Measurements from ENCODE around the gene FXYD3.

FXYD3 gene

GRCh38 chr19:35118268-35119020 is 2.8 kb downstream of the FXYD3 start:
- Histone ChIP-seq H3K4me1 (ENCODE audit: control insufficient read depth, insufficient read depth, low read length, poor library complexity, severe bottlenecking) (peaks cover 5% of the 10 kb centered on the region), H3K4me3 (ENCODE audit: extremely low read depth, insufficient read depth, low read length, poor library complexity, severe bottlenecking) (no peak overlapping the region), H3K36me3 (ENCODE audit: control insufficient read depth, insufficient read depth, low read length) (no peaks in the 10 kb centered on the region), H3K27ac (ENCODE audit: low read depth, low read length, severe bottlenecking) (no peak overlapping the region), H3K9me3 (ENCODE audit: control insufficient read depth, low read length) (no peaks in the 10 kb centered on the region)
- 84 to 88% methylated on average over 9 of the region's 13 CpGs for WGBS, 2 experiments (ENCODE audit: insufficient coverage in 2 of 2)

- no peak overlapping the region for H3K27ac ChIP-seq (ENCODE audit: low read depth, low read length, severe bottlenecking)
- H3K36me3 ChIP-seq (ENCODE audit: control insufficient read depth, insufficient read depth, low read length) = no peaks in the 10 kb centered on the region
- no peak overlapping the region for H3K4me3 ChIP-seq (ENCODE audit: extremely low read depth, insufficient read depth, low read length, poor library complexity, severe bottlenecking)
- peaks cover 5% of the 10 kb centered on the region for H3K4me1 ChIP-seq (ENCODE audit: control insufficient read depth, insufficient read depth, low read length, poor library complexity, severe bottlenecking)
- 79 to 90% methylated on average over 11 to 14 of the region's 14 CpGs for WGBS, 2 experiments (ENCODE audit: insufficient coverage in 2 of 2)
- no peaks in the 10 kb centered on the region for H3K9me3 ChIP-seq (ENCODE audit: control insufficient read depth, low read length)
Measured at GRCh38 chr19:35119091-35119490, 3.5 kb downstream of the FXYD3 start.

- Histone ChIP-seq H3K4me3 (ENCODE audit: extremely low read depth, insufficient read depth, low read length, poor library complexity, severe bottlenecking) (no peak overlapping the region), H3K27ac (ENCODE audit: low read depth, low read length, severe bottlenecking) (no peak overlapping the region), H3K4me1 (ENCODE audit: control insufficient read depth, insufficient read depth, low read length, poor library complexity, severe bottlenecking) (peaks cover 5% of the 10 kb centered on the region), H3K9me3 (ENCODE audit: control insufficient read depth, low read length) (no peaks in the 10 kb centered on the region), H3K36me3 (ENCODE audit: control insufficient read depth, insufficient read depth, low read length) (no peaks in the 10 kb centered on the region)
- WGBS, 2 experiments (ENCODE audit: insufficient coverage in 2 of 2) = 90 to 100% methylated on average over 7 to 8 of the region's 9 CpGs
Measured at GRCh38 chr19:35119578-35120155, 4.0 kb downstream of the FXYD3 start.

GRCh38 chr19:35120492-35120891 is 4.9 kb downstream of the FXYD3 start:
- no peaks in the 10 kb centered on the region for H3K9me3 ChIP-seq (ENCODE audit: control insufficient read depth, low read length)
- no peak overlapping the region for H3K4me3 ChIP-seq (ENCODE audit: extremely low read depth, insufficient read depth, low read length, poor library complexity, severe bottlenecking)
- no peaks in the 10 kb centered on the region for H3K4me1 ChIP-seq (ENCODE audit: control insufficient read depth, insufficient read depth, low read length, poor library complexity, severe bottlenecking)
- WGBS, 2 experiments (ENCODE audit: insufficient coverage in 2 of 2) = 89 to 98% methylated on average over 5 to 7 of the region's 7 CpGs
- H3K27ac ChIP-seq (ENCODE audit: low read depth, low read length, severe bottlenecking) = no peak overlapping the region
- H3K36me3 ChIP-seq (ENCODE audit: control insufficient read depth, insufficient read depth, low read length) = no peaks in the 10 kb centered on the region

GRCh38 chr19:35120898-35121297 is 5.3 kb downstream of the FXYD3 start:
- Histone ChIP-seq H3K36me3 (ENCODE audit: control insufficient read depth, insufficient read depth, low read length) (no peaks in the 10 kb centered on the region), H3K9me3 (ENCODE audit: control insufficient read depth, low read length) (no peaks in the 10 kb centered on the region), H3K4me1 (ENCODE audit: control insufficient read depth, insufficient read depth, low read length, poor library complexity, severe bottlenecking) (no peaks in the 10 kb centered on the region), H3K4me3 (ENCODE audit: extremely low read depth, insufficient read depth, low read length, poor library complexity, severe bottlenecking) (no peak overlapping the region), H3K27ac (ENCODE audit: low read depth, low read length, severe bottlenecking) (no peak overlapping the region)
- WGBS, 2 experiments (ENCODE audit: insufficient coverage in 2 of 2) = 83 to 95% methylated on average over 1 to 6 of the region's 7 CpGs

GRCh38 chr19:35122687-35123551 is 7.3 kb downstream of the FXYD3 start:
- Histone ChIP-seq H3K4me3 (ENCODE audit: extremely low read depth, insufficient read depth, low read length, poor library complexity, severe bottlenecking) (no peak overlapping the region), H3K36me3 (ENCODE audit: control insufficient read depth, insufficient read depth, low read length) (no peaks in the 10 kb centered on the region), H3K9me3 (ENCODE audit: control insufficient read depth, low read length) (no peaks in the 10 kb centered on the region), H3K27ac (ENCODE audit: low read depth, low read length, severe bottlenecking) (no peak overlapping the region), H3K4me1 (ENCODE audit: control insufficient read depth, insufficient read depth, low read length, poor library complexity, severe bottlenecking) (no peaks in the 10 kb centered on the region)
- WGBS, 2 experiments (ENCODE audit: insufficient coverage in 2 of 2) = 79 to 83% methylated on average over 11 to 14 of the region's 19 CpGs

GRCh38 chr19:35123573-35123972 is 8.0 kb downstream of the FXYD3 start:
- Histone ChIP-seq H3K36me3 (ENCODE audit: control insufficient read depth, insufficient read depth, low read length) (no peaks in the 10 kb centered on the region), H3K4me3 (ENCODE audit: extremely low read depth, insufficient read depth, low read length, poor library complexity, severe bottlenecking) (no peak overlapping the region), H3K27ac (ENCODE audit: low read depth, low read length, severe bottlenecking) (no peak overlapping the region), H3K9me3 (ENCODE audit: control insufficient read depth, low read length) (no peaks in the 10 kb centered on the region), H3K4me1 (ENCODE audit: control insufficient read depth, insufficient read depth, low read length, poor library complexity, severe bottlenecking) (no peaks in the 10 kb centered on the region)
- 90 to 93% methylated on average over 2 to 4 of the region's 5 CpGs for WGBS, 2 experiments (ENCODE audit: insufficient coverage in 2 of 2)

- H3K36me3 ChIP-seq (ENCODE audit: control insufficient read depth, insufficient read depth, low read length) = no peaks in the 10 kb centered on the region
- H3K4me1 ChIP-seq (ENCODE audit: control insufficient read depth, insufficient read depth, low read length, poor library complexity, severe bottlenecking) = no peaks in the 10 kb centered on the region
- WGBS, 2 experiments (ENCODE audit: insufficient coverage in 2 of 2) = 91 to 94% methylated on average over 38 to 42 of the region's 42 CpGs
- H3K9me3 ChIP-seq (ENCODE audit: control insufficient read depth, low read length) = no peaks in the 10 kb centered on the region
- H3K4me3 ChIP-seq (ENCODE audit: extremely low read depth, insufficient read depth, low read length, poor library complexity, severe bottlenecking) = no peak overlapping the region
- H3K27ac ChIP-seq (ENCODE audit: low read depth, low read length, severe bottlenecking) = no peak overlapping the region
Measured at GRCh38 chr19:35124098-35125060, 8.8 kb downstream of the FXYD3 start.

GRCh38 chr19:35125270-35125717 is 9.7 kb downstream of the FXYD3 start:
- WGBS, 2 experiments (ENCODE audit: insufficient coverage in 2 of 2) = 97% methylated on average over 18 to 19 of the region's 19 CpGs
- H3K4me1 ChIP-seq (ENCODE audit: control insufficient read depth, insufficient read depth, low read length, poor library complexity, severe bottlenecking) = no peaks in the 10 kb centered on the region
- no peak overlapping the region for H3K4me3 ChIP-seq (ENCODE audit: extremely low read depth, insufficient read depth, low read length, poor library complexity, severe bottlenecking)
- no peaks in the 10 kb centered on the region for H3K36me3 ChIP-seq (ENCODE audit: control insufficient read depth, insufficient read depth, low read length)
- no peak overlapping the region for H3K27ac ChIP-seq (ENCODE audit: low read depth, low read length, severe bottlenecking)
- no peaks in the 10 kb centered on the region for H3K9me3 ChIP-seq (ENCODE audit: control insufficient read depth, low read length)
